Lower leg skin (tissue), 3 donors: ENCODE results near the gene DNAH9.

Experiments used
- CTCF ChIP-seq, 3 donors: fragments of 450-650 bp; IDR thresholded peaks; one replicate each; pipeline ENCODE4 v1.5.1; 2016; ENCODE audit warnings: antibody characterized with exemption in 3 of 3, mild to moderate bottlenecking in 3 of 3, moderate library complexity in 2 of 3
- POLR2A ChIP-seq, 2 donors: fragments of 450-650 bp; IDR thresholded peaks; one replicate each; pipeline ENCODE4 v1.6.1; 2016 to 2017; ENCODE audit warnings: antibody characterized with exemption in 2 of 2, mild to moderate bottlenecking in 1 of 2, moderate library complexity in 1 of 2

- TF ChIP-seq CTCF (IDR thresholded peaks at IDR 0.05), result no peak
- no peak for TF ChIP-seq POLR2A (IDR thresholded peaks at IDR 0.05)
These were observed 392.2 kb downstream of the DNAH9 start for GRCh38 chr17:11990363-11990983.
